Measurements from ENCODE around the gene MAN2B2. TPM values are rescaled to one million over a fixed set of nuclear protein-coding genes. Genes with fewer than 3 reads are reported as not detected.

MAN2B2 gene
- total RNA-seq, 1 experiment from 2014 or later = 5.9 TPM

DNA sequence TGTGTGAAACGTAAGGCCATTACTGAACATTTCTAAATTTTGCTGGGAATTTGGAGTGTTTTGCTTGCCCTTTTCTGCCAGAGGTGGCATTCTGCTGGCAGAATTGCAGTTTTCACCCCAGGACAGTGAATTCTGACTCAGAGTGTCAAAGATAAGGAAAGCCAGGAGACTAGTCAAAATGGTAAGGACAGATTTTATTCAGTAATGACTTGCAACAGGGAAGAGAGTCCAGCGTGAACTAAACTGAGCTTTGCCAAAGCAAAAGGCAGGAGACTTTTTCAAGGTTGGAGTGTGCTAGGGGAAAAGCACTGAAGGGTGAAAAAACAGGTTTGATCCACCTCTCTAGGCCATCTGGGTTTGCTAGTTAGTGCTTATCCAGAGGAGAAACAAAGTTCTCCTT is 84.9 kb downstream of the MAN2B2 start:
- Histone ChIP-seq H3T11ph (ENCODE audit: low read length) (no peak overlapping the region), H3K79me2 (ENCODE audit: insufficient read depth, low read length) (no peaks in the 10 kb centered on the region), H2BK20ac (ENCODE audit: low read depth, low read length, poor library complexity, severe bottlenecking) (no peak overlapping the region), H3K23me2 (ENCODE audit: insufficient read length, low read depth, low read length, poor library complexity, severe bottlenecking) (peaks cover 3% of the 10 kb centered on the region), H2AFZ (ENCODE audit: low read length) (no peak overlapping the region), H3K56ac (ENCODE audit: insufficient read length, low read depth, low read length) (no peak overlapping the region), H2BK120ac (ENCODE audit: low read depth, low read length, poor library complexity, severe bottlenecking) (no peak overlapping the region), H2BK5ac (ENCODE audit: insufficient read length, low read length) (no peak overlapping the region), H3K9me3 (ENCODE audit: control insufficient read depth, low read depth, low read length) (no peaks in the 10 kb centered on the region), H4K8ac (replicated peaks; ENCODE audit: insufficient read length, low read depth, low read length) (no peak overlapping the region), H3K27me3 (ENCODE audit: insufficient read depth, low read length) (no peaks in the 10 kb centered on the region; the same call in 1 of the 2 replicates), H3K23ac (ENCODE audit: insufficient read length, low read depth, low read length) (no peak overlapping the region), H3K79me1 (ENCODE audit: insufficient read depth, low read depth, low read length, poor library complexity, severe bottlenecking) (no peaks in the 10 kb centered on the region), H3K27ac (ENCODE audit: insufficient read length, low read depth, low read length) (no peak overlapping the region), H4K91ac (ENCODE audit: insufficient read length, low read depth, low read length) (no peak overlapping the region), H4K5ac (ENCODE audit: insufficient read length, low read depth, low read length) (no peak overlapping the region), H3K4ac (ENCODE audit: low read depth, low read length) (no peak overlapping the region), H3K4me2 (ENCODE audit: insufficient read depth, insufficient read length, low read length) (no peak overlapping the region), H3K9ac (ENCODE audit: extremely low read depth, insufficient read length, low read length) (no peak overlapping the region), H3K14ac (ENCODE audit: insufficient read depth, low read length) (no peak overlapping the region), H2BK12ac (ENCODE audit: insufficient read length, low read depth, low read length) (no peak overlapping the region), H3K18ac (ENCODE audit: insufficient read length, low read depth, low read length) (no peak overlapping the region), H2AK5ac (ENCODE audit: insufficient read length, low read length) (no peak overlapping the region), H2BK15ac (ENCODE audit: low read depth, low read length) (no peak overlapping the region), H4K20me1 (ENCODE audit: control insufficient read depth, insufficient read depth, insufficient read length) (no peaks in the 10 kb centered on the region), H3K4me1 (ENCODE audit: insufficient read depth, low read length) (no peaks in the 10 kb centered on the region)
- TF ChIP-seq, protein P1, sequence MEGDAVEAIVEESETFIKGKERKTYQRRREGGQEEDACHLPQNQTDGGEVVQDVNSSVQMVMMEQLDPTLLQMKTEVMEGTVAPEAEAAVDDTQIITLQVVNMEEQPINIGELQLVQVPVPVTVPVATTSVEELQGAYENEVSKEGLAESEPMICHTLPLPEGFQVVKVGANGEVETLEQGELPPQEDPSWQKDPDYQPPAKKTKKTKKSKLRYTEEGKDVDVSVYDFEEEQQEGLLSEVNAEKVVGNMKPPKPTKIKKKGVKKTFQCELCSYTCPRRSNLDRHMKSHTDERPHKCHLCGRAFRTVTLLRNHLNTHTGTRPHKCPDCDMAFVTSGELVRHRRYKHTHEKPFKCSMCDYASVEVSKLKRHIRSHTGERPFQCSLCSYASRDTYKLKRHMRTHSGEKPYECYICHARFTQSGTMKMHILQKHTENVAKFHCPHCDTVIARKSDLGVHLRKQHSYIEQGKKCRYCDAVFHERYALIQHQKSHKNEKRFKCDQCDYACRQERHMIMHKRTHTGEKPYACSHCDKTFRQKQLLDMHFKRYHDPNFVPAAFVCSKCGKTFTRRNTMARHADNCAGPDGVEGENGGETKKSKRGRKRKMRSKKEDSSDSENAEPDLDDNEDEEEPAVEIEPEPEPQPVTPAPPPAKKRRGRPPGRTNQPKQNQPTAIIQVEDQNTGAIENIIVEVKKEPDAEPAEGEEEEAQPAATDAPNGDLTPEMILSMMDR (conservative IDR thresholded peaks at IDR 0.05) = no peak
- Mint-ChIP-seq H3K4me1 (peaks cover 0 to 10% of the 10 kb centered on the region in 2 experiments; a peak in 1 of 4 replicates), H3K27me3 (ENCODE audit: low read depth) (peaks cover 43% of the 10 kb centered on the region), H3K36me3 (ENCODE audit: insufficient read depth in 1 of 3, low read depth in 3 of 3) (no peaks in the 10 kb centered on the region), H3K9me3 (no peaks in the 10 kb centered on the region), H3K27ac (no peak overlapping the region), H3K4me3 (no peak overlapping the region)
- no CpG with 5 or more reads among the region's 2 CpGs for WGBS (ENCODE audit: extremely low coverage, insufficient read length, low lambda C conversion rate)
- DNase-seq = no peak

Measured in H9 (cell line).